ENCODE data around the gene ANKRD23.
"Not testable (repeated sequence)": the region's sequence is repeated elsewhere in the genome, so short reads cannot be mapped to it uniquely, and the experiment has no call there.

The ANKRD23 gene

GRCh38 chr2:96864343-96865091, 20.7 kb upstream of the ANKRD23 start:
- Histone ChIP-seq H3K4me3 (ENCODE audit: low read depth in 1 of 2, low read length in 2 of 2) (no peak overlapping the region), H3K36me3 (ENCODE audit: control insufficient read depth in 1 of 2, insufficient read depth in 2 of 2, low read length in 2 of 2) (peaks cover 16 to 47% of the 10 kb centered on the region in 2 donors), H3K27ac (ENCODE audit: low read depth, low read length) (no peak overlapping the region), H3K27me3 (ENCODE audit: control insufficient read depth in 1 of 2, insufficient read depth in 2 of 2, low read length in 2 of 2) (no peaks in the 10 kb centered on the region), H3K4me1 (ENCODE audit: control insufficient read depth in 1 of 2, insufficient read depth in 2 of 2, low read length in 2 of 2) (peaks cover 24 to 28% of the 10 kb centered on the region in 2 donors), H3K9me3 (ENCODE audit: control insufficient read depth in 1 of 2, low read length in 2 of 2) (no peaks in the 10 kb centered on the region), H3K9ac (ENCODE audit: low read depth in 1 of 2, low read length in 2 of 2) (no peak overlapping the region)

DNA sequence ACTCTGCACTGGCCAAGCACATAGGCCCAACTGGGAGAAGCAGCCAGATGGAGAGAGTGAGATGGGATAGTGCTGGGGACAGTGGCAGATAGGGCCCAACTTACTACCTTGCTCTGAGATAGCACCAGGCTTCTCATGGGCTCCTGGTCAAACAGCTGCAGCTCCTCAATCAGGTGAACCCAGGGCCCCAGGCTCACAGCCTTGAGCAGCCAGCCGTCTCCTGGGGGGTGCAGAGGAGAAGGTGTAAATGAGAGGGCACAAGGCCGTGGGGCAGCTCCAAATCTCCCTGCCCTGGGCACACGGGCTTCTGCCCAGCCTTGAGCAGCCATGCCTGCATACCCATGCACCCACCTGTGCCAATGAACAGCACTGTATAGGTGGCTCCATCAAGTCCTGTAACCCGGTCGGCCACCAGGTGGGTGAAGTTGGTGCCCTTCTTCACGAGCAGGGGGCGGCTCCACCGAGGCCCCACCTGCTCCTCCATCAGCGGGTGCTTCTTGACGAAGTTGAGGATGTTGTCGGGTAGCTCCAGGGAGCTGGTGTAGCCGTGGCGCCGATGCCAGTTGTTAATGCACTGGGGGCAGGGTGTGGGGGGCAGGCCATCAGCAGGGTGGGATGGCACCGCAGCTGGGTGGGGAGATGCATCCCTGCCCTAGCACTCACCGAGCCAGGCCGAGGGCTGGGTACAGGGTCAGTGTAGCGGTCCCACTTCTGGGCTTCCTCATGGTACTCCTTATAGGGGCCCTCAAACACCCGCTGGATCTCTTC, 19.9 kb upstream of the ANKRD23 start:
- Histone ChIP-seq H3K9ac (ENCODE audit: low read depth in 1 of 2, low read length in 2 of 2) (no peak overlapping the region), H3K27ac (ENCODE audit: low read depth, low read length) (no peak overlapping the region), H3K9me3 (ENCODE audit: control insufficient read depth in 1 of 2, low read length in 2 of 2) (no peaks in the 10 kb centered on the region), H3K4me3 (ENCODE audit: low read depth in 1 of 2, low read length in 2 of 2) (no peak overlapping the region), H3K36me3 (ENCODE audit: control insufficient read depth in 1 of 2, insufficient read depth in 2 of 2, low read length in 2 of 2) (peaks cover 16 to 47% of the 10 kb centered on the region in 2 donors), H3K4me1 (ENCODE audit: control insufficient read depth in 1 of 2, insufficient read depth in 2 of 2, low read length in 2 of 2) (peaks cover 31 to 35% of the 10 kb centered on the region in 2 donors), H3K27me3 (ENCODE audit: control insufficient read depth in 1 of 2, insufficient read depth in 2 of 2, low read length in 2 of 2) (no peaks in the 10 kb centered on the region)

- H3K4me3 ChIP-seq (ENCODE audit: low read depth in 1 of 2, low read length in 2 of 2); H3K27me3 ChIP-seq (ENCODE audit: control insufficient read depth in 1 of 2, insufficient read depth in 2 of 2, low read length in 2 of 2); H3K9ac ChIP-seq (ENCODE audit: low read depth in 1 of 2, low read length in 2 of 2); H3K27ac ChIP-seq (ENCODE audit: low read depth, low read length); H3K9me3 ChIP-seq (ENCODE audit: control insufficient read depth in 1 of 2, low read length in 2 of 2): not testable (repeated sequence)
- Histone ChIP-seq H3K36me3 (ENCODE audit: control insufficient read depth in 1 of 2, insufficient read depth in 2 of 2, low read length in 2 of 2) (peaks cover 16 to 47% of the 10 kb centered on the region in 2 donors), H3K4me1 (ENCODE audit: control insufficient read depth in 1 of 2, insufficient read depth in 2 of 2, low read length in 2 of 2) (peaks cover 31 to 34% of the 10 kb centered on the region in 2 donors)
Observed at GRCh38 chr2:96863056-96863455, 19.2 kb upstream of the ANKRD23 start.

DNA sequence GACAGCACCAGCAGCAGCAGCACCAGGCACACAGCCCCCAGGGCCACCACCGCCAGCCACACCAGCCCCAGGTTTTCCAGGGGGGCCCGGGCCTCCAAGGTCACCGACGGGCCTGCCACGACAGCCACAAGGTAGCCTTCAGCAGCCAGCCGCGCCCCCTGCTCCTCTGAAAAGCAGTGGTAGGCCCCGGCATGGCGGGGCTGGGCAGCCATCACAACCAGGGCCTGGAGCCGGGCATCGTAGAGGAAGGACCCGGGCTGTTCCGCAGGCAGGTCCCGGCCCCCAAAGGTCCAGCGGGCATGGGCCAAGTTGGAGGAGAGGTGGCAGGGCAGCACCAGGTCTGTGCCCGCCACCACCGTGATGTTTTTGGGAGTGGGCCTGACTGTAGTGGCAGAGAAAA, 17.3 kb upstream of the ANKRD23 start:
- no peaks in the 10 kb centered on the region for H3K9me3 ChIP-seq (ENCODE audit: control insufficient read depth in 1 of 2, low read length in 2 of 2)
- no peak overlapping the region for H3K9ac ChIP-seq (ENCODE audit: low read depth in 1 of 2, low read length in 2 of 2)
- no peak overlapping the region for H3K4me3 ChIP-seq (ENCODE audit: low read depth in 1 of 2, low read length in 2 of 2)
- H3K4me1 ChIP-seq (ENCODE audit: control insufficient read depth in 1 of 2, insufficient read depth in 2 of 2, low read length in 2 of 2): peaks cover 26 to 29% of the 10 kb centered on the region in 2 donors
- no peaks in the 10 kb centered on the region for H3K27me3 ChIP-seq (ENCODE audit: control insufficient read depth in 1 of 2, insufficient read depth in 2 of 2, low read length in 2 of 2)
- peaks cover 13 to 44% of the 10 kb centered on the region in 2 donors for H3K36me3 ChIP-seq (ENCODE audit: control insufficient read depth in 1 of 2, insufficient read depth in 2 of 2, low read length in 2 of 2)
- H3K27ac ChIP-seq (ENCODE audit: low read depth, low read length): no peak overlapping the region

- H3K4me3 ChIP-seq (ENCODE audit: low read depth in 1 of 2, low read length in 2 of 2): no peak overlapping the region
- no peaks in the 10 kb centered on the region for H3K27me3 ChIP-seq (ENCODE audit: control insufficient read depth in 1 of 2, insufficient read depth in 2 of 2, low read length in 2 of 2)
- H3K4me1 ChIP-seq (ENCODE audit: control insufficient read depth in 1 of 2, insufficient read depth in 2 of 2, low read length in 2 of 2): peaks cover 26 to 27% of the 10 kb centered on the region in 2 donors
- H3K36me3 ChIP-seq (ENCODE audit: control insufficient read depth in 1 of 2, insufficient read depth in 2 of 2, low read length in 2 of 2): peaks cover 13 to 37% of the 10 kb centered on the region in 2 donors
- no peaks in the 10 kb centered on the region for H3K9me3 ChIP-seq (ENCODE audit: control insufficient read depth in 1 of 2, low read length in 2 of 2)
- H3K9ac ChIP-seq (ENCODE audit: low read depth in 1 of 2, low read length in 2 of 2): no peak overlapping the region
- no peak overlapping the region for H3K27ac ChIP-seq (ENCODE audit: low read depth, low read length)
Observed at GRCh38 chr2:96860065-96861029, 16.5 kb upstream of the ANKRD23 start.

DNA sequence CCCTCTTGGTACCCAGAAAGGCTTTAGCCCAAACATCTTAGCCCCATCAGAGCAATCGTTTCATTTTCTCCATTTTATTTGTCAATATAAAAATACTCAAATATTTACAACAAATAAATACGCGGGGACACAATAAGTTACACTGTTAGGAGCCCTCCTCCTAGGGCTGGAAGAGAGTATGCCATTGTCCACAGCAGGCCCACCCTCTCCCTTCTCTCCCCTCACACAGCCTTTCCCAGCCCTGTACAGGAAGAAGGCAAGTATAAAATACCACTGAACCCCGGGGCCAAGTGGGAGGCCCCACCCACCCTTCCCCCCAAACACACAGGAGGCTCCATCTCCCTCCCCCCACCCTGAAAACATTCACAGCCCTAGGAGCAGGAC, 15.9 kb upstream of the ANKRD23 start:
- no peak overlapping the region for H3K27ac ChIP-seq (ENCODE audit: low read depth, low read length)
- H3K9ac ChIP-seq (ENCODE audit: low read depth in 1 of 2, low read length in 2 of 2): no peak overlapping the region
- no peaks in the 10 kb centered on the region for H3K9me3 ChIP-seq (ENCODE audit: control insufficient read depth in 1 of 2, low read length in 2 of 2)
- H3K4me1 ChIP-seq (ENCODE audit: control insufficient read depth in 1 of 2, insufficient read depth in 2 of 2, low read length in 2 of 2): peaks cover 26 to 27% of the 10 kb centered on the region in 2 donors
- H3K36me3 ChIP-seq (ENCODE audit: control insufficient read depth in 1 of 2, insufficient read depth in 2 of 2, low read length in 2 of 2): peaks cover 13 to 30% of the 10 kb centered on the region in 2 donors
- no peak overlapping the region for H3K4me3 ChIP-seq (ENCODE audit: low read depth in 1 of 2, low read length in 2 of 2)
- H3K27me3 ChIP-seq (ENCODE audit: control insufficient read depth in 1 of 2, insufficient read depth in 2 of 2, low read length in 2 of 2): no peaks in the 10 kb centered on the region

- H3K9me3 ChIP-seq (ENCODE audit: control insufficient read depth in 1 of 2, low read length in 2 of 2): no peaks in the 10 kb centered on the region
- peaks cover 9 to 29% of the 10 kb centered on the region in 2 donors for H3K36me3 ChIP-seq (ENCODE audit: control insufficient read depth in 1 of 2, insufficient read depth in 2 of 2, low read length in 2 of 2)
- H3K4me3 ChIP-seq (ENCODE audit: low read depth in 1 of 2, low read length in 2 of 2): peak overlapping the region in 1 of 2 donors; percentile 16
- H3K9ac ChIP-seq (ENCODE audit: low read depth in 1 of 2, low read length in 2 of 2): peak overlapping the region in 1 of 2 donors; percentile 43
- H3K27ac ChIP-seq (ENCODE audit: low read depth, low read length): peak overlapping the region; percentile 20
- peaks cover 26 to 27% of the 10 kb centered on the region in 2 donors for H3K4me1 ChIP-seq (ENCODE audit: control insufficient read depth in 1 of 2, insufficient read depth in 2 of 2, low read length in 2 of 2)
- H3K27me3 ChIP-seq (ENCODE audit: control insufficient read depth in 1 of 2, insufficient read depth in 2 of 2, low read length in 2 of 2): no peaks in the 10 kb centered on the region
Observed at GRCh38 chr2:96859099-96859649, 15.4 kb upstream of the ANKRD23 start.

- Histone ChIP-seq H3K27ac (ENCODE audit: low read depth, low read length) (peak within 1 kb of the TSS; percentile 62), H3K9me3 (ENCODE audit: control insufficient read depth in 1 of 2, low read length in 2 of 2) (no peaks in the 10 kb centered on the region), H3K36me3 (ENCODE audit: control insufficient read depth in 1 of 2, insufficient read depth in 2 of 2, low read length in 2 of 2) (peaks cover 7 to 29% of the 10 kb centered on the region in 2 donors), H3K27me3 (ENCODE audit: control insufficient read depth in 1 of 2, insufficient read depth in 2 of 2, low read length in 2 of 2) (no peaks in the 10 kb centered on the region), H3K4me1 (ENCODE audit: control insufficient read depth in 1 of 2, insufficient read depth in 2 of 2, low read length in 2 of 2) (peaks cover 26 to 27% of the 10 kb centered on the region in 2 donors), H3K4me3 (ENCODE audit: low read depth in 1 of 2, low read length in 2 of 2) (peak within 1 kb of the TSS; percentile 75 to 92), H3K9ac (ENCODE audit: low read depth in 1 of 2, low read length in 2 of 2) (peak within 1 kb of the TSS; percentile 77 to 84)
Observed at GRCh38 chr2:96857667-96858372, 14.0 kb upstream of the ANKRD23 start, which contains the start of gene ANKRD39. Gene ANKRD39 (minus strand): TSS chr2:96858016. CDS start chr2:96857987, 29 bp downstream.
